Central memory CD8-positive, alpha-beta T cell (primary cell): Measurements from ENCODE around the gene ATP11C.
A peak's percentile ranks its signal among the peaks of the same experiment; 100 is the strongest.

Experiments
- ATAC-seq: fragments of 150-1000 bp; cut with Tn5 transposase; replicated peaks from 2 replicates; pipeline ENCODE4 v1.10.0; 2022; ENCODE audit warnings: mild to moderate bottlenecking, moderate FRiP score, moderate number of reproducible peaks; ENCODE audit not compliant: poor library complexity, severe bottlenecking; ENCODE audit errors: extremely low read depth
- DNase-seq, 2 donors: peaks; one replicate each; pipeline ENCODE4 v3.0.0; 2021; ENCODE audit warnings: low spot score in 2 of 2
- H3K27ac Mint-ChIP-seq: one replicate; pipeline ENCODE4 v1.8.0; 2022; ENCODE audit warnings: low read depth, mild to moderate bottlenecking, moderate library complexity, mixed read lengths
- H3K27me3 Mint-ChIP-seq: one replicate; pipeline ENCODE4 v1.8.0; 2022; ENCODE audit warnings: mixed read lengths
- H3K36me3 Mint-ChIP-seq: one replicate; pipeline ENCODE4 v1.8.0; 2022; ENCODE audit warnings: mild to moderate bottlenecking, moderate library complexity, mixed read lengths; ENCODE audit not compliant: insufficient read depth
- H3K4me1 Mint-ChIP-seq: one replicate; pipeline ENCODE4 v1.8.0; 2022; ENCODE audit warnings: mixed read lengths
- H3K4me3 Mint-ChIP-seq: one replicate; pipeline ENCODE4 v1.8.0; 2022; ENCODE audit warnings: mild to moderate bottlenecking, moderate library complexity, mixed read lengths
- H3K9me3 Mint-ChIP-seq: one replicate; pipeline ENCODE4 v1.8.0; 2022; ENCODE audit warnings: mixed read lengths

The ATP11C gene

DNA sequence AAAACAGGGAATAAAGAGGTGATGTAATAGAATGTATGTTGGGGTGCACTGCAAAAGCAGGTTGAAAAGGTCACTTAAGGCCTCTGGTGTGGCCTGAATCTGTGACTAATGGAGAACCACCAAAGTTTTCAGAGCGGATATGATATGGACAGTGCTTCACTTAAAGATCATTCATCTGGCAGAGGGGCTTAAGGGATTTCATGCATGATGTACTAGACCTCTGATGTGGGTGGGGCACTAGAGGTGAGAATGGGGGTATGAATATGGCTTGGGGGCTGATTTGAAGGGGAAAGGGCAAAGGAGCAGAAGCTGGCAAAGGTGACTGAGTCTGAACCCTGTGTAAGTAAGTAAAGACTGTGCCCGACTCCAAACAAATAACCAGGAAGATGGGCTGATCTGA lies 162.5 kb downstream of the ATP11C start:
- Mint-ChIP-seq H3K36me3 (peaks cover 12% of the 10 kb centered on the region), H3K27me3 (no peaks in the 10 kb centered on the region), H3K9me3 (no peaks in the 10 kb centered on the region), H3K4me1 (no peaks in the 10 kb centered on the region), H3K4me3 (no peak overlapping the region), H3K27ac (no peak overlapping the region)
- DNase-seq = no peak
- ATAC-seq = no peak

GRCh38 chrX:139766545-139766983 lies 166.3 kb downstream of the ATP11C start:
- Mint-ChIP-seq H3K9me3 (no peaks in the 10 kb centered on the region), H3K4me1 (no peaks in the 10 kb centered on the region), H3K4me3 (no peak overlapping the region), H3K36me3 (peaks cover 6% of the 10 kb centered on the region), H3K27ac (no peak overlapping the region), H3K27me3 (no peaks in the 10 kb centered on the region)
- peak; percentile 99 for ATAC-seq
- peak; percentile 13 to 33 for DNase-seq

DNA sequence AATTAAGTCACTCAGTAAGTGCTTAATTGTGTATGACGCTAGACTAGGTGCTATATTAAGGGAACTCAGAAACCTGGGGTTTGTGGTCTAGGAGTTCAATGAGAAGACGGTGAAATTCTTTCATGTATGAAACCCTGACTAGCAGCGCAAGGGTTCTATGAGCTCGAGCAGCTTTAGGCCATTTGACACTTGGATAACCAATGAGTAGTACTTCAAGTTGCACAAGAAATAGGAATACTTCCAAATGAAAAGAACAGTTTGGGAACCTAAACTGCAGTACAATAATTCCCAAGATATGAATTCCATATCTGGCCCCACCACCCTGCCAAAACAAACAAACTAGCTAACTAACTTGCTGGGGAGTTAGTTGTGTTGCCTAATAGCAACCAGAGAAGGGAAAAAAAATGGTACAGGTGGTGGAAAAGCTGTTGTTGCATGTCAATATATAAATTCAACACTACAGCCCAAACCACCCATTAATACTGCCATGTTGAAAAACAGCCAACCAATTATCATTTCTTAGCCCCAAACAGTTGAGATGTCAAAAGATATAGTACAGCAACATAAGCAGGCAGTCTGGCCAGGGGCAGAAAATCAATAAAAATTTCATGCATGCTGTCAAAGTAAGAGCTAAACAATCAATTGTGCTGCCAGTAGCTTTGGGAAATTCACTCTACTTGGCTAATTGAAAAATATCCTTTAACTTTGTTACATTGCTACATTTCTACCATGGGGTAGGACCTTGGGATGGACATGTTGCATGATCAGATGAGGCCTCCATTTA lies 170.3 kb downstream of the ATP11C start:
- no peak for ATAC-seq

GRCh38 chrX:139759637-139760036 lies 173.2 kb downstream of the ATP11C start:
- Mint-ChIP-seq H3K27me3 (no peaks in the 10 kb centered on the region), H3K4me3 (no peak overlapping the region), H3K27ac (no peak overlapping the region), H3K36me3 (peaks cover 5% of the 10 kb centered on the region), H3K9me3 (no peaks in the 10 kb centered on the region), H3K4me1 (no peaks in the 10 kb centered on the region)
- ATAC-seq (no peak), DNase-seq (no peak)

More for the DNA sequence above, 170.3 kb downstream of the ATP11C start:
- no peaks in the 10 kb centered on the region for H3K4me1 Mint-ChIP-seq
- DNase-seq = no peak
- peaks cover 1% of the 10 kb centered on the region for H3K36me3 Mint-ChIP-seq
- no peak overlapping the region for H3K4me3 Mint-ChIP-seq
- H3K9me3 Mint-ChIP-seq = no peaks in the 10 kb centered on the region
- H3K27ac Mint-ChIP-seq = no peak overlapping the region
- no peaks in the 10 kb centered on the region for H3K27me3 Mint-ChIP-seq

DNA sequence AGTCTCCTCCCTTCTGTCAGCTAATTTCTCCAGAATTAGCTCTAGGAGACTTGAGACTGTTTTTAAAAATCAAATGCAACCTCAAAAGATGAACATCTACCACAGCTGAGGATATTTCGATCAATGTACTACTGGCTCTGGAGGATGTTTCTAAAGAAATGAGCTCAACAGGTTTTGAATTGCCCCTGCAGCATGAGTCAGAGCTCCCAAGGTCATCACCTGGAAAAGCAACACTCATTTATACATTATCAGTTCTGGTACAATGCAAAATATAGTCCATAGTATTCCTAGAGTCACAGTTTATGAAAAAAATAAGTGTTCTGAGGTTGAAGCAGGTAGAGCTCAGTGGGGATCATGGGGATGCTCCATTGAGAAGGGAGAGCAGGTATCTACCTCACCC lies 174.0 kb downstream of the ATP11C start:
- H3K36me3 Mint-ChIP-seq = peaks cover 6% of the 10 kb centered on the region
- H3K4me1 Mint-ChIP-seq = no peaks in the 10 kb centered on the region
- no peak overlapping the region for H3K4me3 Mint-ChIP-seq
- DNase-seq (no peak), ATAC-seq (no peak)
- no peaks in the 10 kb centered on the region for H3K27me3 Mint-ChIP-seq
- H3K9me3 Mint-ChIP-seq = no peaks in the 10 kb centered on the region
- H3K27ac Mint-ChIP-seq = no peak overlapping the region

- Mint-ChIP-seq H3K9me3 (no peaks in the 10 kb centered on the region), H3K27ac (no peak overlapping the region), H3K27me3 (no peaks in the 10 kb centered on the region), H3K36me3 (peaks cover 8% of the 10 kb centered on the region), H3K4me1 (no peaks in the 10 kb centered on the region), H3K4me3 (no peak overlapping the region)
- DNase-seq (no peak), ATAC-seq (no peak)
These were observed 174.6 kb downstream of the ATP11C start for GRCh38 chrX:139758250-139758649.

- H3K4me3 Mint-ChIP-seq = no peak overlapping the region
- DNase-seq (no peak), ATAC-seq (no peak)
- H3K27ac Mint-ChIP-seq = no peak overlapping the region
- no peaks in the 10 kb centered on the region for H3K4me1 Mint-ChIP-seq
- no peaks in the 10 kb centered on the region for H3K9me3 Mint-ChIP-seq
- no peaks in the 10 kb centered on the region for H3K27me3 Mint-ChIP-seq
- peaks cover 7% of the 10 kb centered on the region for H3K36me3 Mint-ChIP-seq
These were observed 181.8 kb downstream of the ATP11C start for GRCh38 chrX:139751053-139751452.

- Mint-ChIP-seq H3K4me3 (no peak overlapping the region), H3K27ac (no peak overlapping the region), H3K36me3 (peaks cover 10% of the 10 kb centered on the region), H3K9me3 (no peaks in the 10 kb centered on the region), H3K27me3 (no peaks in the 10 kb centered on the region), H3K4me1 (no peaks in the 10 kb centered on the region)
- DNase-seq (no peak), ATAC-seq (no peak)
These were observed 182.5 kb downstream of the ATP11C start for GRCh38 chrX:139750390-139750789.

DNA sequence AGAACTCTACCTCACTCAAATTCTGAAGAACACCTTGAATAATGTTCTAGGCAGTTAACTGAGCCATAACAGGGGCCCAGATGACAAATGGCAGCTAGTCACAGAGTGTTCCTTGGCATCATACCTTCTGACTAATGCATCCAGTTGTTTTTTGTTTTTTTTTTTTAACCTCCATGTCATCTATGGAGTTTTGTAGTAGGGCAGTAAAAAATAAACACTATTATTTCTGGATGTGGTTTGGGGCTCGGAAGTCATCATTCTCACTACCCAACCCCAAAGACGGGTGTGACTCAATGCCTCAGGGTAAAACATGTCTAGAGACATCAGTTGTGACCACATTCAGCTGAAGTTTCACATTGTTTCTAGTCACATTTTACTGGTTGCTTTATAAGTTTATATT lies 193.7 kb downstream of the ATP11C start:
- peaks cover 19% of the 10 kb centered on the region for H3K4me1 Mint-ChIP-seq

DNA sequence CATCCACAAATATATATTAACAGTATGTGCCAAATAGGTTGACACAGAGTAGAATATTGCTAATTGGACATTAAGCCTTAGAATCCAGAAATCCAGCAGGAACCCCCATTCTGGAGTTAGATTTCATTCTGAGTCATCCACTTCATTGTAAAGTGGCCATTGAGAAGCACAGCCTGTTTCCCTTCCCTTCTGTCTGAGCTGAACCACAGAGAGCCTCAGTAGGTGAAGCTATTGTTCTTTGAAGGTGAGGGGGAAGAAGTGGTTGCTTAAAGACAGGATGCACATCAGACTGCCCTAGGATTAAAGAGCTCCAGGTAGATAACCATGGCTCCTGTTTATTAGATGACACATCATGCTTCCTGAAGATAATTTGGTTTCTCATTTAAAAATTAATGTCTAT lies 194.3 kb downstream of the ATP11C start:
- Mint-ChIP-seq H3K36me3 (peaks cover 8% of the 10 kb centered on the region), H3K27ac (peak overlapping the region; percentile 29), H3K27me3 (no peaks in the 10 kb centered on the region), H3K4me1 (peaks cover 19% of the 10 kb centered on the region), H3K4me3 (no peak overlapping the region), H3K9me3 (no peaks in the 10 kb centered on the region)
- no peak for DNase-seq
- peak; percentile 34 for ATAC-seq

More for the DNA sequence above, 193.7 kb downstream of the ATP11C start:
- ATAC-seq (peak; percentile 87), DNase-seq (peak in 1 of 2 donors; percentile 14)
- Mint-ChIP-seq H3K27ac (peak overlapping the region; percentile 29), H3K4me3 (no peak overlapping the region), H3K36me3 (peaks cover 8% of the 10 kb centered on the region), H3K27me3 (no peaks in the 10 kb centered on the region), H3K9me3 (no peaks in the 10 kb centered on the region)

DNA sequence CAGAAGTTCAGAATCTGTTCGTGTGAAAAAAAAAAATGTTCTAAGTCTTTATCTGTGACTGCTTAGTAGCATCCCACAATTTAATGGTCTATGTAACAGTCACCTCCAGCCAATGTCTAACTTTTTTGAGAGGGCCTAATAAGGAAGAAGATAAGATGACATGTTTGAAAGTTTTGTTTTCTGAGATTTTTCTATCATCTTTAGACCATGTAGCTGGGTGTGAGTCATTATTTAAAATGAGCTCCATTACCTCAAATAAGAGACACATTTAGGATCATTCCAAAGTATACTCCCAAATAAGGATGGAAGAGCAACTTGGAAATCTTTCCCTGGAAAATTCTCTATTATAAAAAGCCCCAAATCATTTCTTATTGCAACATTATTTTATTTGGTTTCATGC lies 196.7 kb downstream of the ATP11C start:
- no peak overlapping the region for H3K4me3 Mint-ChIP-seq
- no peak for DNase-seq
- H3K27me3 Mint-ChIP-seq = no peaks in the 10 kb centered on the region
- peaks cover 16% of the 10 kb centered on the region for H3K4me1 Mint-ChIP-seq
- H3K36me3 Mint-ChIP-seq = peaks cover 10% of the 10 kb centered on the region
- H3K27ac Mint-ChIP-seq = no peak overlapping the region
- no peak for ATAC-seq
- H3K9me3 Mint-ChIP-seq = no peaks in the 10 kb centered on the region

- peaks cover 5% of the 10 kb centered on the region for H3K4me1 Mint-ChIP-seq
- peaks cover 10% of the 10 kb centered on the region for H3K36me3 Mint-ChIP-seq
- DNase-seq (no peak), ATAC-seq (no peak)
- H3K27me3 Mint-ChIP-seq = no peaks in the 10 kb centered on the region
- H3K4me3 Mint-ChIP-seq = no peak overlapping the region
- H3K27ac Mint-ChIP-seq = no peak overlapping the region
- H3K9me3 Mint-ChIP-seq = no peaks in the 10 kb centered on the region
These were observed 197.9 kb downstream of the ATP11C start for GRCh38 chrX:139734996-139735395.

DNA sequence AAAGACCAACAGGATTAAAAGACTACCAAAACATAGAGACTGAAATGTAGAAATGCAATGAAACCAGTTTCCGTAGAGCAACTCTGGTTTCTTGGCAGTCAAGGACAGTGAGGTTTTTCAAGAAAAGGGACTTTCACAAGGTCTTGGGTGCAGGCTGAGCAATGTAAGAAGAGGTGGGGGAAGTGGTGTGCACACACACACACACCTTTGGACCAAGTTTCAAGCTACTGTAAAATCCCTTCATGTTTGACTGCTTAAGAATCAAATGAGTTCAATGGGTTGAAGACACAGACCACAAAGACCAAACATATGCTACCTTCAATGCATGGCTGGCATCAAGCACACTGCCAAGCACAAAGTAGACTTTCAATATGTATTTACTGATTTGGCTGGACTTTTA lies 207.1 kb downstream of the ATP11C start:
- H3K9me3 Mint-ChIP-seq = no peaks in the 10 kb centered on the region
- H3K27me3 Mint-ChIP-seq = no peaks in the 10 kb centered on the region
- H3K36me3 Mint-ChIP-seq = peaks cover 4% of the 10 kb centered on the region
- H3K27ac Mint-ChIP-seq = no peak overlapping the region
- H3K4me3 Mint-ChIP-seq = no peak overlapping the region
- DNase-seq (no peak), ATAC-seq (no peak)
- H3K4me1 Mint-ChIP-seq = no peaks in the 10 kb centered on the region
